Vagina (tissue), 2 donors: Measurements from ENCODE around the gene APOLD1. TPM values are rescaled to one million over a fixed set of nuclear protein-coding genes. Genes with fewer than 3 reads are reported as not detected.

ENCODE experiments used
- DNase-seq, 2 donors: peaks; one replicate each; pipeline ENCODE4 v3.0.0-alpha.2; 2017; ENCODE audit errors: extremely low spot score in 2 of 2
- H3K27ac ChIP-seq: fragments of 200-600 bp; sonication (generic); one replicate; pipeline ENCODE4 v1.5.1; 2019
- H3K27me3 ChIP-seq: fragments of 200-600 bp; sonication (generic); one replicate; pipeline ENCODE4 v1.5.1; 2019
- H3K36me3 ChIP-seq, 2 donors: fragments of 200-600 bp; sonication (generic); one replicate each; pipeline ENCODE4 v1.5.1; 2017 to 2019
- H3K4me1 ChIP-seq: fragments of 200-600 bp; sonication (generic); one replicate; pipeline ENCODE4 v1.5.1; 2019
- H3K4me3 ChIP-seq, 2 donors: fragments of 200-600 bp; sonication (generic); 1 replicate in 1 of 2; 2 replicates in 1 of 2; pipeline ENCODE4 v1.5.1; 2016 to 2019
- H3K9me3 ChIP-seq: fragments of 200-600 bp; sonication (generic); one replicate; pipeline ENCODE4 v1.5.1; 2019
- POLR2A ChIP-seq, 2 donors: fragments of 450-650 bp; IDR thresholded peaks; one replicate each; pipeline ENCODE4 v1.6.1; 2017; ENCODE audit warnings: antibody characterized with exemption in 2 of 2, mild to moderate bottlenecking in 2 of 2, moderate library complexity in 2 of 2
- POLR2AphosphoS5 ChIP-seq, 2 donors: sonication (generic); formaldehyde crosslinking; IDR thresholded peaks; one replicate each; pipeline ENCODE4 v1.9.0; 2017; ENCODE audit warnings: antibody characterized with exemption in 2 of 2, mild to moderate bottlenecking in 2 of 2, low read depth in 1 of 2; ENCODE audit not compliant: insufficient read depth in 1 of 2
- intact Hi-C: fragments of 100-400 bp; cut with DNase I; formaldehyde crosslinking; loops from one replicate; pipeline ENCODE4 v1.15.1; 2023
- total RNA-seq: library from RNA; depleted of rRNA; stranded (reverse); fragments of >200 nt; gene quantifications from one replicate; pipeline ENCODE4 v1.2.3, GENCODE V29; 2016
- TF ChIP-seq, protein P1 (sequence below), 3 experiments: fragments of 450-650 bp in 2 of 3; fragments of 200-600 bp in 1 of 3; sonication (generic) in 1 of 3; IDR thresholded peaks; one replicate each; pipeline ENCODE4 v1.5.1; 2017 to 2019; ENCODE audit warnings: antibody characterized with exemption in 3 of 3, mild to moderate bottlenecking in 2 of 3, moderate library complexity in 2 of 3

Gene APOLD1
- total RNA-seq, 1 donor from 2014 or later, result 127 TPM

DNA sequence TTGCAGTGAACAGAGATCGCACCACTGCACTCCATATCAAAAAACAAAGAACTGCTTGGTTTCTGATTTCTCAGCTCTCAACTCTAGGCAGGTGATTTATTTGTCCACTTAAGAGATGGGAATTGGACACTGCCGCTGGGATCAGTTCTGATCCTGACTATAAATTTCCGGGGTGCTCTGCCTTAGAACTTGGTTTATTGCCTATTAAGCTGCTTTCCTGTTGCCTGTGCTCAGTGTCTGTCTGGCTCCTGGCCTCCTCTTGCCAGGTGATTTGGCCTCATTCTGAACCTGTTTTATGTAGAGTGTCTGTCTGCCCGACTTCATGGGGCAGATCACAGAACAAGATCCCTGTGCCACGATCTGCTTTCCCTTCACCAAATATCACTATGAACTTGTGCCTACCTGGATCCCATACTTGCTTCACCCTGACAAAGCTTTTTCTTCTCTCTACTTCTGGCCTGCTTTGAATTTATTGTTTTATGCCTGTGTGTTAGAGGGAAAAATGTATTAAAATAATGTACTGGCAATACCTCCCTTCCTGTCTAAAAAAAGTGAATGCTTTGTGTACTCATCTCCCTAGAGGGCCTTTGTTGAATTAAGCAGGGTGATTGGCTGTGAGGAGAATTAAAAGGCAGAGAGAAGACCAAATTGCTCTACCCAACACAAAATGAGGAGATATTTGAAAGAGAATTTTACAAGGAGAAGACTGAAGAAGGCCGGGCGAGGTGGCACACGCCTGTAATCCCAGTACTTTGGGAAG is 40.7 kb upstream of the APOLD1 start:
- intact Hi-C loops, result no loop called here
- H3K27me3 ChIP-seq, result no peaks in the 10 kb centered on the region
- no peak overlapping the region for H3K4me3 ChIP-seq
- no peak overlapping the region for H3K27ac ChIP-seq
- no peaks in the 10 kb centered on the region for H3K4me1 ChIP-seq
- no peak for TF ChIP-seq POLR2AphosphoS5 (IDR thresholded peaks at IDR 0.05; ENCODE audit: insufficient read depth in 1 of 2, low read depth in 1 of 2)
- TF ChIP-seq, protein P1, sequence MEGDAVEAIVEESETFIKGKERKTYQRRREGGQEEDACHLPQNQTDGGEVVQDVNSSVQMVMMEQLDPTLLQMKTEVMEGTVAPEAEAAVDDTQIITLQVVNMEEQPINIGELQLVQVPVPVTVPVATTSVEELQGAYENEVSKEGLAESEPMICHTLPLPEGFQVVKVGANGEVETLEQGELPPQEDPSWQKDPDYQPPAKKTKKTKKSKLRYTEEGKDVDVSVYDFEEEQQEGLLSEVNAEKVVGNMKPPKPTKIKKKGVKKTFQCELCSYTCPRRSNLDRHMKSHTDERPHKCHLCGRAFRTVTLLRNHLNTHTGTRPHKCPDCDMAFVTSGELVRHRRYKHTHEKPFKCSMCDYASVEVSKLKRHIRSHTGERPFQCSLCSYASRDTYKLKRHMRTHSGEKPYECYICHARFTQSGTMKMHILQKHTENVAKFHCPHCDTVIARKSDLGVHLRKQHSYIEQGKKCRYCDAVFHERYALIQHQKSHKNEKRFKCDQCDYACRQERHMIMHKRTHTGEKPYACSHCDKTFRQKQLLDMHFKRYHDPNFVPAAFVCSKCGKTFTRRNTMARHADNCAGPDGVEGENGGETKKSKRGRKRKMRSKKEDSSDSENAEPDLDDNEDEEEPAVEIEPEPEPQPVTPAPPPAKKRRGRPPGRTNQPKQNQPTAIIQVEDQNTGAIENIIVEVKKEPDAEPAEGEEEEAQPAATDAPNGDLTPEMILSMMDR (IDR thresholded peaks at IDR 0.05), result no peak
- TF ChIP-seq POLR2A (IDR thresholded peaks at IDR 0.05), result no peak
- H3K9me3 ChIP-seq, result no peaks in the 10 kb centered on the region
- H3K36me3 ChIP-seq, result no peaks in the 10 kb centered on the region
- DNase-seq, result no peak

DNA sequence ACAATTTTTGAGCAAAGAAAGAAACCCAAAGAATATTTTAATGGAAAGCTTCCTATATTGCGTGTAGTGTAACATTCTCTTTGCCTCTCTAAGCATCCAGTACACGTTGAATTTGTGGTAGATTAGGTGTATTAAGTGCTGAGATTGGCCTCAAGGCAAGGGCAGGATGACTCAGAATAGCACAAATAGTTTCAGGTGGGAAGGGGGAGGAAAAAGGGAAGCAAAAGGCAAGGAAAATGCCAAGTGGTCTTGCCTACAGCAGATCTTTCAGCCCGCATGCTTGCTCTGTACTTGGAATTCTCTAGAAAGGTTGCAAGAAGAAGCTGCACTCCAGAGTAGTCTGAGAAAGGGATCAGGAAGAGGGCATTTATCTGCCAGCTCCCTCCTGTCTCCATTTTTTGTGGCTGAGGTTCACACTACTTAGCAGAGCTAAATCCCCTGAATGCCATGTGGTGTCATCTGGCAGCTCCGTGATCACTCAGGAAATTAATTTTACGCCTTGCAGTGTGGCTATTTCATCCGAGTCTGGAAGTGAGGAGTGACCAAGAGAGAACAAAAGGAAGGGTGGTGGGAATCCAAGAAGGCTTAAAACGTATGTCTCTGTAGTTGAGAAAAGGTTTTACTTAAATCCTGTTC is 39.8 kb upstream of the APOLD1 start:
- H3K9me3 ChIP-seq, result no peaks in the 10 kb centered on the region
- H3K27me3 ChIP-seq, result no peaks in the 10 kb centered on the region
- intact Hi-C loops, result no loop called here
- DNase-seq, result no peak
- TF ChIP-seq, protein P1 (IDR thresholded peaks at IDR 0.05), result no peak
- no peak for TF ChIP-seq POLR2AphosphoS5 (IDR thresholded peaks at IDR 0.05; ENCODE audit: insufficient read depth in 1 of 2, low read depth in 1 of 2)
- no peak for TF ChIP-seq POLR2A (IDR thresholded peaks at IDR 0.05)
- H3K4me1 ChIP-seq, result no peaks in the 10 kb centered on the region
- no peaks in the 10 kb centered on the region for H3K36me3 ChIP-seq
- no peak overlapping the region for H3K27ac ChIP-seq
- no peak overlapping the region for H3K4me3 ChIP-seq

DNA sequence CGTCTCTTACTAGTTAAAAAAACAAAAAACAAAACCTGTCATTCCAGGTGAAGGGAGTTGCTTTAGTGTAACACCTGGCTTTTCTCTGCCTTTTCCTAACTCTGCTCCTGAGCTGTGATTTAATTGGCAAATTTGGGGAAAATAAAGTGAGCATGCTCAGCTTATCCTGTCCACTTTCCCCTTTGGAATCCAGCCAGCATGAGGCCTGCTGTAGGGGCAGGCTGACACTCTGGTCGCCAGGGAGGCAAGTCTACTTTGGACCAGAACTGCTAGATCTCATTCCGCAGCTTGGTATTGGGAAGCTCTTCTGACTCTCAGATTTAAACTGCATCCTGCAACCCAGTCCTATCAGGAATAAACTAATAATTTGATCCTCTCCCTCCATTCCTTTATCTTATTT is 38.2 kb upstream of the APOLD1 start:
- intact Hi-C loops, result no loop called here
- H3K36me3 ChIP-seq, result no peaks in the 10 kb centered on the region
- no peak overlapping the region for H3K4me3 ChIP-seq
- no peaks in the 10 kb centered on the region for H3K4me1 ChIP-seq
- no peaks in the 10 kb centered on the region for H3K27me3 ChIP-seq
- H3K27ac ChIP-seq, result no peak overlapping the region
- TF ChIP-seq POLR2AphosphoS5 (IDR thresholded peaks at IDR 0.05; ENCODE audit: insufficient read depth in 1 of 2, low read depth in 1 of 2) (no peak), POLR2A (IDR thresholded peaks at IDR 0.05) (no peak)
- TF ChIP-seq, protein P1 (IDR thresholded peaks at IDR 0.05), result no peak
- H3K9me3 ChIP-seq, result no peaks in the 10 kb centered on the region
- no peak for DNase-seq

DNA sequence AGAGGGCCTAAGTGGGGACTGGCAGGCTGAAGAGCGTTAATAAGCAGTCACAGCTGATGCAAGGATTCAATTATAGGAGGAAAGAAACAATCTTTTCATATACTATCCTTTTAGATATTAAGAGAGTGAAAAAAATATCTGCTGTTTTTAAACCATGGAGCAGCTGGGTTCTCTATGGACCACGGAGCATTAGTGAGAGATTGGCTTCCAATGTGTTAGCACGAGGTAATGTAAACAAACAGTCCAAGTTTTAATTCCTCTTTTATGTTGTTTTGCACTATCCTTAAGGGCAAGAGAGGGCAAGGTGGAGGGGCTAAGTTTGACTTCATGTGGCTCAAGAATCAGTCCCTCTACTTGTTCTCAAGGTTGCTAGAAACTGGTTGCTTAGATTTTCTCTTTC is 37.4 kb upstream of the APOLD1 start:
- H3K36me3 ChIP-seq, result no peaks in the 10 kb centered on the region
- H3K27me3 ChIP-seq, result no peaks in the 10 kb centered on the region
- TF ChIP-seq POLR2AphosphoS5 (IDR thresholded peaks at IDR 0.05; ENCODE audit: insufficient read depth in 1 of 2, low read depth in 1 of 2) (no peak), POLR2A (IDR thresholded peaks at IDR 0.05) (no peak)
- TF ChIP-seq, protein P1 (IDR thresholded peaks at IDR 0.05), result no peak
- no peak overlapping the region for H3K4me3 ChIP-seq
- peak in 1 of 2 donors; percentile 20 for DNase-seq
- no peak overlapping the region for H3K27ac ChIP-seq
- intact Hi-C loops, result no loop called here
- H3K9me3 ChIP-seq, result no peaks in the 10 kb centered on the region
- H3K4me1 ChIP-seq, result no peaks in the 10 kb centered on the region

DNA sequence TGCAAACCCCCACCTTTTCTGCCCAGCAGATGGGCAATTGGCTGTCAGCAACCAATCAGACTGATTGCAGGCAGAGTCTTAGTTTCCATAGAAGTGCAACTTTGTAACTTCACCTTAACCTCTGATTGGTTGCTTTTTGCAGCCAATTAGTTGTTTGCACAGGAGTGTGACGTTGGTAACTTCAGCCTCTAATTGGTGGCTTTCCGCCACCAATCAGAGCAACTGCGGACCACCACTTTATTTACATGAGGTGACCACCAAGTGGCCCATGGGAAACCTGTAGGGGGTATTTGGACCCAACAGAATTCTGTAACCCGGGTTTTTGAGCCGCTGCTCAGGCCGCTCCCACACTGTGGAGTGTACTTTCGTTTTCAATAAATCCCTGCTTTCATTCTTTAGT is 36.0 kb upstream of the APOLD1 start:
- no peak for TF ChIP-seq POLR2A (IDR thresholded peaks at IDR 0.05)
- no peak for TF ChIP-seq POLR2AphosphoS5 (IDR thresholded peaks at IDR 0.05; ENCODE audit: insufficient read depth in 1 of 2, low read depth in 1 of 2)
- TF ChIP-seq, protein P1 (IDR thresholded peaks at IDR 0.05), result no peak
- Histone ChIP-seq H3K4me3 (peak overlapping the region in 1 of 2 donors; percentile 40), H3K9me3 (no peaks in the 10 kb centered on the region), H3K4me1 (no peaks in the 10 kb centered on the region), H3K36me3 (no peaks in the 10 kb centered on the region), H3K27me3 (no peaks in the 10 kb centered on the region), H3K27ac (peak overlapping the region; percentile 61)
- intact Hi-C loops, result no loop called here
- DNase-seq, result peak in 1 of 2 donors; percentile 40
